A673 (cell line): ENCODE data around the gene HOXB1. TPM values are rescaled to one million over a fixed set of nuclear protein-coding genes. Genes with fewer than 3 reads are reported as not detected.

Experiments
- BruUV-seq: library from RNA; stranded (reverse); fragments of 400-500 nt; replicated peaks from 2 replicates; lab custom pipeline; 2021; lab: Mats Ljungman, UMichigan
- CTCF ChIA-PET: fragments of 300-600 bp; sonication (Branson Sonifier 250); formaldehyde crosslinking; loops from one replicate; lab custom pipeline; 2022; ENCODE audit warnings: antibody characterized with exemption; lab: Charles Lee
- POLR2A ChIA-PET: fragments of 300-600 bp; sonication (Branson Sonifier 250); formaldehyde crosslinking; loops from one replicate; lab custom pipeline; 2022; ENCODE audit warnings: antibody characterized with exemption; ENCODE audit not compliant: low non-redundant PET; lab: Charles Lee
- DNase-seq: peaks from one replicate; pipeline ENCODE4 v3.0.0-alpha.2; 2015; ENCODE audit warnings: low spot score
- H3K27ac ChIP-seq: fragments of 200-600 bp; sonication (generic); 2 replicates; pipeline ENCODE4 v1.5.1; 2016; ENCODE audit warnings: mixed run types, low read depth, mild to moderate bottlenecking, mixed read lengths, antibody characterized with exemption, low read length; ENCODE audit not compliant: poor library complexity, severe bottlenecking
- H3K27me3 ChIP-seq: fragments of 200-600 bp; sonication (generic); replicated peaks from 2 replicates; pipeline ENCODE4 v1.6.1; 2017; ENCODE audit warnings: mixed run types, low read depth, mild to moderate bottlenecking, mixed read lengths, antibody characterized with exemption, low read length; ENCODE audit not compliant: insufficient read depth, poor library complexity
- H3K36me3 ChIP-seq: fragments of 200-600 bp; sonication (generic); 2 replicates; pipeline ENCODE4 v1.6.1; 2016; ENCODE audit warnings: mixed run types, mild to moderate bottlenecking, mixed read lengths, antibody characterized with exemption, low read length; ENCODE audit not compliant: insufficient read depth, poor library complexity, severe bottlenecking
- H3K4me1 ChIP-seq: fragments of 200-600 bp; sonication (generic); 2 replicates; pipeline ENCODE4 v1.6.1; 2017; ENCODE audit warnings: mixed run types, mild to moderate bottlenecking, mixed read lengths, antibody characterized with exemption, low read length; ENCODE audit not compliant: insufficient read depth, poor library complexity, severe bottlenecking
- H3K4me3 ChIP-seq: fragments of 200-600 bp; sonication (generic); 2 replicates; pipeline ENCODE4 v1.5.1; 2016; ENCODE audit warnings: low read depth, mixed run types, mild to moderate bottlenecking, mixed read lengths, low read length; ENCODE audit not compliant: poor library complexity, severe bottlenecking
- H3K9me3 ChIP-seq: fragments of 200-600 bp; sonication (generic); 2 replicates; pipeline ENCODE4 v1.6.1; 2016; ENCODE audit warnings: mixed run types, low read depth, mild to moderate bottlenecking, mixed read lengths, antibody characterized with exemption, low read length; ENCODE audit not compliant: poor library complexity, severe bottlenecking
- CTCF ChIP-seq: fragments of 300-800, 200-600 bp; sonication (generic); conservative IDR thresholded peaks from 2 replicates; pipeline ENCODE4 v1.5.1; 2017; ENCODE audit warnings: low read depth, mild to moderate bottlenecking, antibody characterized with exemption, low read length, moderate library complexity, mixed read lengths
- EZH2 ChIP-seq: fragments of 200-600 bp; sonication (generic); IDR thresholded peaks from 2 replicates; pipeline ENCODE4 v1.6.1; 2017; ENCODE audit warnings: borderline replicate concordance, low read depth, mild to moderate bottlenecking, mixed read lengths, antibody characterized with exemption, low read length; ENCODE audit not compliant: poor library complexity, severe bottlenecking
- intact Hi-C: fragments of 100-400 bp; cut with micrococcal nuclease; formaldehyde crosslinking; loops from one replicate; pipeline ENCODE4 v1.10.0; 2022; ENCODE audit not compliant: unreplicated experiment
- total RNA-seq: library from RNA; stranded (reverse); gene quantifications from 2 replicates; pipeline ENCODE4 v1.2.3, GENCODE V29; 2021

Gene HOXB1
- total RNA-seq, 1 experiment from 2014 or later, result not detected

- peak overlapping the region; percentile 54 for H3K4me3 ChIP-seq
- no peak for TF ChIP-seq CTCF
- TF ChIP-seq EZH2, result no peak
- H3K27ac ChIP-seq, result peak overlapping the region; percentile 7
- DNase-seq, result no peak
- intact Hi-C loops, result no loop called here
- H3K9me3 ChIP-seq, result no peaks in the 10 kb centered on the region
- H3K36me3 ChIP-seq, result no peaks in the 10 kb centered on the region
- H3K27me3 ChIP-seq, result no peaks in the 10 kb centered on the region
- POLR2A ChIA-PET, result no interaction called here
- CTCF ChIA-PET, result no interaction called here
- H3K4me1 ChIP-seq, result peaks cover 69% of the 10 kb centered on the region
- no TSS peak for BruUV-seq
These were observed 32.1 kb upstream of the HOXB1 start for GRCh38 chr17:48562934-48563333.

DNA sequence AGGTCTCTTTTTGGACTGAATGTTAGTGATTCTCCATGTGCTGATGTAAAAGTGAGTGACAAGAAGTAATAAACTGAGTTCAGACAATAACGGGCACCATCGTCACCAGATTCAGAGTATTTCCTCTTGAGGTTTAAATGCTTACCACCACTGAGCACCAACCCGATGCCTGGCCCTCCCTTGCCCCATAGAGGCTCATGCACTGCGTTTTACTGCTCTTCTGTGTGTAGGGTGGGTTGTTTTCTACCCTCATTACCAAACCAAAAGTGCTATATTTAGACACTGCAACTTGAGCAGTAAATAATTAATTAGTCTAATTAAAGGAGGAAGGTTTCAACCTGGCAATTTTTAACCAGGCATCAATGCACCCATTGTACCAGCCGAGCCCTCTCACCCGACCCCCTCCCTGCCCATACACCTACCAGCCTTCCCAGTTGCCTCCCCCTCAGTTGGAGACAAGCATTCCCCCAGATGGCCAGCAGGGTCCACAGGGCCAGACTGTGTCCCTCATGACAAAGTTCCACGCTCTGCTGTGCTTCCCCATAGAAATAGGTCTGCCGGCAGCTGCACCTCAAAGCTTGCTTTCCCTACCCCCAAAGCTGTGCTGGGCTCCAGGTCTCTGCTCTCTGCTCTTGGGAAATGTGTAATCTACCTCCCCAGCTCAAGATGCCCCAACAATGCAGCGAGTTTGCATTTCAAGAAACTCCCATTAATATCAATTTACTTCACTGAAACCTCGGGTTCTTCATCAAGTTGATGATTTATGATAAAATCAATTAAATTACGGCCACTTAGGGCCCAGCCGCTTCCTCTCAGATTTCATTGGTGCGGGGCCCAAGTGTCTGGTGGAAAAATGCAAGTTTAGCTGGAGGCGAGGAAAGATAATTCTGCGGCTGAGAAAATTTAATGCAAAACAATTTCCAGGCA, 31.3 kb upstream of the HOXB1 start:
- peak; percentile 60 for DNase-seq
- intact Hi-C loops, result no loop called here
- H3K27me3 ChIP-seq, result no peaks in the 10 kb centered on the region
- TF ChIP-seq EZH2 (no peak), CTCF (peak; percentile 39)
- BruUV-seq, result no TSS peak
- no peaks in the 10 kb centered on the region for H3K36me3 ChIP-seq
- H3K9me3 ChIP-seq, result no peaks in the 10 kb centered on the region
- H3K27ac ChIP-seq, result peak overlapping the region; percentile 7
- ChIA-PET CTCF (no interaction called here), POLR2A (interaction anchor here (0.6 kb wide), 1 partner anchor 30 kb away, joined by 3 read pairs; no protein-coding TSS in a partner anchor)
- H3K4me3 ChIP-seq, result no peak overlapping the region
- peaks cover 69% of the 10 kb centered on the region for H3K4me1 ChIP-seq

- H3K4me3 ChIP-seq, result no peak overlapping the region
- H3K36me3 ChIP-seq, result no peaks in the 10 kb centered on the region
- intact Hi-C loops, result no loop called here
- POLR2A ChIA-PET, result interaction anchor here (0.6 kb wide), 1 partner anchor 14 kb away, joined by 3 read pairs; no protein-coding TSS in a partner anchor
- BruUV-seq, result no TSS peak
- DNase-seq, result no peak
- H3K27ac ChIP-seq, result no peak overlapping the region
- H3K9me3 ChIP-seq, result no peaks in the 10 kb centered on the region
- H3K27me3 ChIP-seq, result no peaks in the 10 kb centered on the region
- CTCF ChIA-PET, result no interaction called here
- peaks cover 65% of the 10 kb centered on the region for H3K4me1 ChIP-seq
- TF ChIP-seq CTCF (no peak), EZH2 (no peak)
These were observed 29.3 kb upstream of the HOXB1 start for GRCh38 chr17:48559840-48560817.
